MM.1S (cell line): ENCODE measurements around the gene CCL5.

Experiments
- DNase-seq: peaks from one replicate; pipeline ENCODE4 v3.0.0-alpha.2; 2015
- H2AFZ ChIP-seq: fragments of 300-600 bp; sonication (generic); 2 replicates; pipeline ENCODE4 v1.6.0; 2016; ENCODE audit warnings: antibody characterized with exemption, low read length
- H3F3A ChIP-seq: fragments of 300-600 bp; sonication (generic); 2 replicates; pipeline ENCODE4 v1.6.1; 2016; ENCODE audit warnings: mild to moderate bottlenecking, antibody characterized with exemption, low read length, moderate library complexity, mixed read lengths; ENCODE audit not compliant: insufficient read depth
- H3K27ac ChIP-seq: fragments of 300-600 bp; sonication (generic); 2 replicates; pipeline ENCODE4 v1.5.1; 2016; ENCODE audit warnings: mild to moderate bottlenecking, low read length
- H3K27me3 ChIP-seq: fragments of 300-600 bp; sonication (generic); replicated peaks from 2 replicates; pipeline ENCODE4 v1.6.0; 2016; ENCODE audit warnings: low read length; ENCODE audit not compliant: insufficient read depth
- H3K36me3 ChIP-seq: fragments of 300-600 bp; sonication (generic); replicated peaks from 2 replicates; pipeline ENCODE4 v1.6.1; 2016; ENCODE audit warnings: mild to moderate bottlenecking, low read length, mixed read lengths; ENCODE audit not compliant: insufficient read depth
- H3K4me1 ChIP-seq: fragments of 300-600 bp; sonication (generic); 2 replicates; pipeline ENCODE4 v1.6.1; 2016; ENCODE audit warnings: low read length, mixed read lengths
- H3K4me2 ChIP-seq: fragments of 300-600 bp; sonication (generic); 2 replicates; pipeline ENCODE4 v1.6.0; 2016; ENCODE audit warnings: low read depth, low read length
- H3K4me3 ChIP-seq: fragments of 300-600 bp; sonication (generic); 2 replicates; pipeline ENCODE4 v1.5.1; 2016; ENCODE audit warnings: low read length, mixed read lengths
- H3K79me2 ChIP-seq: fragments of 300-600 bp; sonication (generic); 2 replicates; pipeline ENCODE4 v1.6.1; 2016; ENCODE audit warnings: mixed run types, low read length, mixed read lengths
- H3K9ac ChIP-seq: fragments of 300-600 bp; sonication (generic); 2 replicates; pipeline ENCODE4 v1.6.1; 2016; ENCODE audit warnings: low read length, mixed read lengths
- H3K9me2 ChIP-seq: fragments of 300-600 bp; sonication (generic); replicated peaks from 2 replicates; pipeline ENCODE4 v1.6.1; 2016; ENCODE audit warnings: mild to moderate bottlenecking, low read length, mixed read lengths; ENCODE audit not compliant: insufficient read depth
- H3K9me3 ChIP-seq: fragments of 300-600 bp; sonication (generic); replicated peaks from 2 replicates; pipeline ENCODE4 v1.6.1; 2016; ENCODE audit warnings: mild to moderate bottlenecking, low read length, mixed read lengths; ENCODE audit not compliant: insufficient read depth
- H4K20me1 ChIP-seq: fragments of 300-600 bp; sonication (generic); 2 replicates; pipeline ENCODE4 v1.6.1; 2016; ENCODE audit warnings: mild to moderate bottlenecking, low read length, moderate library complexity, mixed read lengths; ENCODE audit not compliant: insufficient read depth
- EZH2 ChIP-seq: fragments of 300-600 bp; sonication (generic); optimal IDR thresholded peaks from 2 replicates; pipeline ENCODE3; 2017; ENCODE audit warnings: low read depth, mild to moderate bottlenecking, antibody characterized with exemption, low read length, mixed read lengths
- EZH2phosphoT487 ChIP-seq: fragments of 300-600 bp; sonication (generic); IDR thresholded peaks from 2 replicates; pipeline ENCODE4 v1.6.1; 2018; ENCODE audit warnings: antibody characterized with exemption, low read length
- TF ChIP-seq, protein P1 (sequence below): fragments of 300-600 bp; sonication (generic); IDR thresholded peaks from 2 replicates; pipeline ENCODE4 v1.5.1; 2016; ENCODE audit warnings: antibody characterized with exemption, low read length, mixed read lengths

CCL5 gene

DNA sequence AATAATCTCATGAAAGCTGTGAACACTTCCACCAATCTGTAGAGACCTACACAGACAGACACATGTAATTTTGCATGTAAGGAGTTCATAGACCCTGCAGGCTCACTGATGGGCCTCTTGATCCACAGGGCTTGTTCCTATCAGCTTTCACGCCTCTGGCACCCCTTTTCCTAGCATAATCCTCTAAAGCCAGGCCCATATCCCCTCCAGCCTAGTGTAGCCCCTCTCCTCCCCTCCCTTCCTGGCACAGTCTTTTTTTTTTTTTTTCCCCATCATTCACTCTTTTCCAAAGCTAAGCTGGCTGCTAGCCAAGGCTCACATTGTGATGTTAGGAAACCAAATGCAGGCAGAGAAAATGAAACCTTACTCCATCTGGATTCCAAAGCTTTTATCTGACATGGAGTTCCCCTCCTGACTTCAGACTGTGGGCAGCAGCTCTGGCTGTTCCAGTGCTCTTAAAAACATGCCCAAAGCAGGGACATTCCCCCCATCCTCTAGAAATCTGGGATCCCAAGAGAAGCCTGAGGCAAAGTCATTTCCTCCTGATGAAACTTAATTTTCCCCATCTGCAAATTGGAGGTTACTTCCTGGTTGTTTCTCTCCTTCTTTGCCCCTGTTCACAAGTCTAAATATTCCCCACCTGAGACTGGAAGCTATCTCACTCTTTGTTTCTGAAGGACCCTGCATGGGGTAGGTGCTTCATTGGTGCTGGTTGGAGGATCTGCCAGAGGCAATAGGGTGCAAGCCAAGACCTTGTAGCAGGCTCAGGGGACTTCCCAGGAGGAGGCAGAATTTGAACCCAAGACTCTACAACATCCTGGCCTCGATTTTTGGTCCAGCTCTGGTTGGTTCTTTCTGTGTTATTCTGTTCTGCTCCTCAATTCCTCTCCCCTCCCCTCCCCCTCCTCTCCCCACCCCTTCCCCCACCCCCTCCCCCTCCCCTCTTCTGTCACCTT, 9.9 kb upstream of the CCL5 start:
- H3K36me3 ChIP-seq, result no peaks in the 10 kb centered on the region
- peaks cover 18% of the 10 kb centered on the region for H3K4me1 ChIP-seq
- no peak overlapping the region for H3K27ac ChIP-seq
- no peaks in the 10 kb centered on the region for H3F3A ChIP-seq
- no peak overlapping the region for H3K4me2 ChIP-seq
- no peak overlapping the region for H2AFZ ChIP-seq
- H3K9ac ChIP-seq, result no peak overlapping the region
- no peak for TF ChIP-seq EZH2phosphoT487
- TF ChIP-seq, protein P1, sequence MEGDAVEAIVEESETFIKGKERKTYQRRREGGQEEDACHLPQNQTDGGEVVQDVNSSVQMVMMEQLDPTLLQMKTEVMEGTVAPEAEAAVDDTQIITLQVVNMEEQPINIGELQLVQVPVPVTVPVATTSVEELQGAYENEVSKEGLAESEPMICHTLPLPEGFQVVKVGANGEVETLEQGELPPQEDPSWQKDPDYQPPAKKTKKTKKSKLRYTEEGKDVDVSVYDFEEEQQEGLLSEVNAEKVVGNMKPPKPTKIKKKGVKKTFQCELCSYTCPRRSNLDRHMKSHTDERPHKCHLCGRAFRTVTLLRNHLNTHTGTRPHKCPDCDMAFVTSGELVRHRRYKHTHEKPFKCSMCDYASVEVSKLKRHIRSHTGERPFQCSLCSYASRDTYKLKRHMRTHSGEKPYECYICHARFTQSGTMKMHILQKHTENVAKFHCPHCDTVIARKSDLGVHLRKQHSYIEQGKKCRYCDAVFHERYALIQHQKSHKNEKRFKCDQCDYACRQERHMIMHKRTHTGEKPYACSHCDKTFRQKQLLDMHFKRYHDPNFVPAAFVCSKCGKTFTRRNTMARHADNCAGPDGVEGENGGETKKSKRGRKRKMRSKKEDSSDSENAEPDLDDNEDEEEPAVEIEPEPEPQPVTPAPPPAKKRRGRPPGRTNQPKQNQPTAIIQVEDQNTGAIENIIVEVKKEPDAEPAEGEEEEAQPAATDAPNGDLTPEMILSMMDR, result no peak
- TF ChIP-seq EZH2, result no peak
- no peak for DNase-seq
- H4K20me1 ChIP-seq, result no peaks in the 10 kb centered on the region
- no peaks in the 10 kb centered on the region for H3K79me2 ChIP-seq
- H3K9me3 ChIP-seq, result no peaks in the 10 kb centered on the region
- H3K27me3 ChIP-seq, result no peaks in the 10 kb centered on the region
- no peaks in the 10 kb centered on the region for H3K9me2 ChIP-seq
- H3K4me3 ChIP-seq, result no peak overlapping the region

DNA sequence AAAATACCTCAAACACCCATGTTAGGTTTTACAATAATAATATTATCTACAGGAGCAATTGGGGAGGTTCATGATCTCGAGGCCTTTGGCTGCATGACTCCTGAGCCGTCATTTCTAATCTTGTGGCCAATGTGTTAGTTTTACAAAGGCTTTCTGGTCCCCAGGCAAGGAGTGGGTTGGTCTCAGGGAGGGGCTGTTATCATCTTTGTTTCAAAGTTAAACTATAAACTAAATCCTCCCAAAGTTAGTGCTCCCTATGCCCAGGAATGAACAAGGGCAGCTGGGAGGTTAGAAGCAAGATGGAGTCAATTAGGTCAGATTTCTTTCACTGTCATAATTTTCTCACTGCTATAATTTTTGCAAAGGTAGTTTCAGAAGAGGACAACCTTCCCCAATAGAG, 9.1 kb upstream of the CCL5 start:
- Histone ChIP-seq H3K27ac (no peak overlapping the region), H3K4me2 (no peak overlapping the region), H3K9me2 (no peaks in the 10 kb centered on the region), H3F3A (no peaks in the 10 kb centered on the region), H4K20me1 (no peaks in the 10 kb centered on the region), H3K9me3 (no peaks in the 10 kb centered on the region), H2AFZ (no peak overlapping the region), H3K4me1 (peaks cover 18% of the 10 kb centered on the region), H3K9ac (no peak overlapping the region), H3K36me3 (no peaks in the 10 kb centered on the region), H3K4me3 (no peak overlapping the region), H3K79me2 (no peaks in the 10 kb centered on the region), H3K27me3 (no peaks in the 10 kb centered on the region)
- DNase-seq, result no peak
- no peak for TF ChIP-seq EZH2
- TF ChIP-seq, protein P1, result no peak

DNA sequence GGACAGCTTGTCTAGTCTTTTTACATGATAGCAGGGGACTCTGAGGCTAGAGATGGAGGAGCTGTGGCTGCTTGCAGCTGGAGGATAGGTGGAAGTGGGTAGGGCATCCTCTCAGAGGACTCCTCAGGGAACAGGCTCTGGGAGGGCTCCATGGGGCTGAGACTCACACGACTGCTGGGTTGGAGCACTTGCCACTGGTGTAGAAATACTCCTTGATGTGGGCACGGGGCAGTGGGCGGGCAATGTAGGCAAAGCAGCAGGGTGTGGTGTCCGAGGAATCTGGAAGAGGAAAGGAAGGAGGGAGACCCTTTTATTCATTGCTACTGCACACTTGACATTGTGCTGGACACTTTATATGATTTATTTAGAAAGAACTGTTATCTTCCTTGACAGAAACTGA, 1.8 kb downstream of the CCL5 start:
- DNase-seq, result no peak
- TF ChIP-seq, protein P1, result no peak
- TF ChIP-seq EZH2phosphoT487 (no peak), EZH2 (no peak)
- no peak overlapping the region for H3K4me2 ChIP-seq
- H3K4me3 ChIP-seq, result no peak overlapping the region
- H3F3A ChIP-seq, result peaks cover 28% of the 10 kb centered on the region
- peaks cover 37% of the 10 kb centered on the region for H3K4me1 ChIP-seq
- no peaks in the 10 kb centered on the region for H3K36me3 ChIP-seq
- H3K27ac ChIP-seq, result no peak overlapping the region
- no peaks in the 10 kb centered on the region for H3K79me2 ChIP-seq
- H3K9me3 ChIP-seq, result no peaks in the 10 kb centered on the region
- H3K27me3 ChIP-seq, result no peaks in the 10 kb centered on the region; the same call in 1 of the 2 replicates
- H3K9ac ChIP-seq, result no peak overlapping the region
- H4K20me1 ChIP-seq, result no peaks in the 10 kb centered on the region
- H3K9me2 ChIP-seq, result no peaks in the 10 kb centered on the region
- no peak overlapping the region for H2AFZ ChIP-seq
